Myocyte (in vitro differentiated cells): ENCODE data around the gene KRTAP1-1. TPM values are rescaled to one million over a fixed set of nuclear protein-coding genes. Genes with fewer than 3 reads are reported as not detected.

Experiments used
- DNase-seq: peaks from one replicate; pipeline ENCODE4 v3.0.0-alpha.2; 2012; ENCODE audit warnings: low read depth
- total RNA-seq: library from RNA; depleted of rRNA; stranded (reverse); fragments of >200 nt; gene quantifications from 2 replicates; pipeline ENCODE4 v1.2.3, GENCODE V29; 2014

Gene KRTAP1-1
- total RNA-seq, 1 donor from 2014 or later, result 0.21 TPM

DNA sequence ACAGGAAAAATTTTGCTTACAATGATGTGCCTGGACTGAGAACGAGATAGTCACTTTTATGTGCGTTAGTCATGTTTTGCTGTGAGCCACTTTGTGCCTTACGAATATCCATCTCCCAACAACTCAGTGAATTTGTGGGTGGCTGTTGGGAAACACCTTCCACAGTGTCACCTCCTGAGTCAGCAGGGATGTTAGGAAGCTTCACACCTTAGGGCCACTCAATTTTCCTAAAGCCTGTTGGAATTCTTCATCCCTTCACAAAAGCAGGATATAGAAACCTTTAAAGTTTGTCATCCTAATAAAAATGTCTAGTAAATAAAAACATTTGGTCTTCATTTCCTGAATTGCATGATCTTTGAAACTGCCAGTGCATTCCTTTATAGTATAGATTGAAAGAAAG, 28.1 kb downstream of the KRTAP1-1 start:
- DNase-seq, result no peak

DNA sequence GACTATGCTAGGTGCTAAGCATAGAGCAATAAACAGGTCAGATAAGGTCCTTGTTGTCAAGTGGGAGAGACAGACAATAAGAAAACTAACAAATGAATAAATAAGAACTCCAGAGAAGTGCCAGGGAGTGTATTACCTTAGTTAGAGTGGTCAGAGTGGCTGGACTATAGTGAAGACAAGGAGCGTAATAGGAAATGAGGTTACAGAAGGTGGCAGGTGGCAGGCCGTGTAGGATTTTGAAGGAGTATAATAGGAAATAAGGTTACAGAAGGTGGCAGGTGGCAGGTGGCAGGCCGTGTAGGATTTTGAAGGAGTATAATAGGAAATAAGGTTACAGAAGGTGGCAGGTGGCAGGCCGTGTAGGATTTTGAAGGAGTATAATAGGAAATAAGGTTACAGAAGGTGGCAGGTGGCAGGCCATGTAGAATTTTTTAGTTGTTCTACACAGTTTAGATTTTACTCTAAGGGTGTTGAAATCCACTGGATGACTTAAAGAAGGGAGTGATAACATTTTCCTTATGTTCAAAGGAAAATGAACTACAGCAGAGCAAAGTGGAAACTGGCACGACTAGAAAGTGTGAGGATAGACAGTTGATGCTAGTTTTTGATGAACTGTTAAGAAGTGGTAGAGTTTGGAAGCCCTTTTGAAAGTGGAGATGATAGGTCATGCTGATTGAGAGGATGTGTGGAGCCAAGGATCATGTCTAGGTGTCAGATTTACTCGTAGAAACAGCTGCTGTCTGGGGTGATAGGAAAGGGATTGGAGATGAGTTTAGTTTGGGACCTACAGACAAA, 28.7 kb downstream of the KRTAP1-1 start:
- no peak for DNase-seq

GRCh38 chr17:41010441-41010840, 30.8 kb downstream of the KRTAP1-1 start:
- DNase-seq, result no peak

- DNase-seq, result no peak
Measured at GRCh38 chr17:41009936-41010335, 31.3 kb downstream of the KRTAP1-1 start.

DNA sequence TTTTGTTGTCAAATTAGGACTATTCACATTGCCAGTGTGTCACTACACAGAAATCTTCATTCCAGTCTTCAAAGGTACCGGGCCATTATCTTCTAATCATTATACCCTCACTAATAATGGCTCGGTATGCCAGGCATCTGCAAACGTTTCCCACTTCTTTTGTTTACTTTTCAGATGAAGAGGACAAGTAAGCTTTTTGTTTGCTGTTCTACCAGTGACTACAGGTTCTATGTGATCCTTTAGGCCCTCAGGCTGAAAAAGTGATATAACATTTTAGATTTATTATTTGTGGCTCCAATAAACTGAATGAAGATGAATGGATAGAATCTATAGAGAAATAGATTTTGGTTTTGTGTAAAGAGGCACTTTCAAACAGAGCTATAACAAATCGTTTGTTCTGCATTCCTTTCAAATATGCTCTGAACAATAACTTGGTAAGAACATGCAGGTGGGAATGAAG, 31.9 kb downstream of the KRTAP1-1 start:
- no peak for DNase-seq

GRCh38 chr17:41008811-41009210, 32.4 kb downstream of the KRTAP1-1 start, which contains the start of gene KRTAP3-1:
TSS of gene KRTAP3-1 (minus strand) at chr17:41009128. CDS start at chr17:41009074, 54 bp downstream.
- DNase-seq, result no peak

- DNase-seq, result no peak
Measured at GRCh38 chr17:41004397-41004796, 36.9 kb downstream of the KRTAP1-1 start.

GRCh38 chr17:41003926-41004325, 37.3 kb downstream of the KRTAP1-1 start:
- DNase-seq, result no peak

- DNase-seq, result no peak
Measured at GRCh38 chr17:41002814-41003213, 38.4 kb downstream of the KRTAP1-1 start.

DNA sequence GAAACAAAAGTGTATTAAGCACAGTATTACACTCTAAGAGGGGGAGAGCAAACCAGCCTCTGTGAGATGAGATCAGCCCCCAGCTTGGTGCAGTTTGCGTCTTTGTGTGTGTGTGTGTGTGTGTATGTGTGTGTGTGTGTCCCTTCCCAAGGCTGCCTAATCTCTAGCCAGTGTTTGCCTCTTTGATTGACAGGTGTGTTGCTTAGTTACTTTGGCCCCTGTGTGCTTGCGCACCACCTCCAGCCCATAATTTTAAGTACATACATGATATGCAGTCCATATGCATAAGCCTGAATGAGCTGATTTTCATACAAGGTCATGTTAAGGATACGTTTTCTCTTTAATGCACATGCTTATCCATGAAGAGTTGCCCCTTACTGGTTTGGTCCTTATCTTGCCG, 39.5 kb downstream of the KRTAP1-1 start:
- no peak for DNase-seq

DNA sequence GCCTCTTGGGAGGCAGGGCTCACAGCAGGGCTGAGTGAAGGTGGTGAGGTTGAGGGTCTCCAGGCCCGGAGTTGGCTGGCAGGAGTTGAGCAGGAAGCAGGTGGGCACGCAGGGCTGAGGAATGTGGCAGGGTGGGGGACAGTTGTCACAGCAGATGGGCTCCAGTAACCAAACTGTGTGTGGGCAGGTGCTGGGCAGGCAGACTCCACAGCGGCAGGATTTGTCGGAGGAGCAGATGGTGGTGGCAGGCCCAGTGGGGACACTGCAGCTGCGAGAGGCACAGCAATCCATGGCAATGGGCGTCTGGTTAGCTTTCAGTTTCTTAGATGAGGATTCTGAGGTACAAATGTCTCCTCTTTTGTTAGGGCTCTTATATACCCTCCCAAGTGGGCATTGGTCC, 41.7 kb downstream of the KRTAP1-1 start, which contains the start of gene KRTAP3-2:
TSS of gene KRTAP3-2 (minus strand) at position 344 of the 400 bp plus-strand sequence. CDS start at position 291, 53 bp downstream.
- DNase-seq, result peak; percentile 14

GRCh38 chr17:40997361-40997760, 43.9 kb downstream of the KRTAP1-1 start:
- no peak for DNase-seq

GRCh38 chr17:40996829-40997228, 44.4 kb downstream of the KRTAP1-1 start:
- no peak for DNase-seq

DNA sequence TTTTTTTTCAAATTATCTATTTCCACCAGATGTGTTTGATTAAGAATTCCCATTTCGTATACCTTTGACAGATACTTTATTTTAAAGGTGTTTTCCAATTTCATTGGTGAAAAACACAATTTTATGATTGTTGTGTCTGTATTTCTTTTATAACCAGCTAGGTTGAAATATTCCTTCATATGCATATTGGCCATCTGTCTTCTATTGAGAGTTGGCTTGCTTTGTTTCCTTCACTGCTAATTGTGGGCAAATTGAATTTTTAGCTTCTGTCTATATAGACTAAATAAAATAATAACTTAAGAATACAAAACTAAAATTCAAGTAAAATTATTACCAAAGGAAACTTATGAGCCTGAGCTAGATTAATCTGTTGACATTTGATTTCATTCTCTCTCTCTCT, 46.1 kb downstream of the KRTAP1-1 start:
- no peak for DNase-seq

GRCh38 chr17:40993839-40994238, 47.4 kb downstream of the KRTAP1-1 start, which contains the start of gene KRTAP3-3:
TSS of gene KRTAP3-3 (minus strand) at chr17:40994164. CDS start at chr17:40994097, 67 bp downstream.
- peak; percentile 44 for DNase-seq

GRCh38 chr17:40993084-40993483, 48.2 kb downstream of the KRTAP1-1 start:
- DNase-seq, result no peak

DNA sequence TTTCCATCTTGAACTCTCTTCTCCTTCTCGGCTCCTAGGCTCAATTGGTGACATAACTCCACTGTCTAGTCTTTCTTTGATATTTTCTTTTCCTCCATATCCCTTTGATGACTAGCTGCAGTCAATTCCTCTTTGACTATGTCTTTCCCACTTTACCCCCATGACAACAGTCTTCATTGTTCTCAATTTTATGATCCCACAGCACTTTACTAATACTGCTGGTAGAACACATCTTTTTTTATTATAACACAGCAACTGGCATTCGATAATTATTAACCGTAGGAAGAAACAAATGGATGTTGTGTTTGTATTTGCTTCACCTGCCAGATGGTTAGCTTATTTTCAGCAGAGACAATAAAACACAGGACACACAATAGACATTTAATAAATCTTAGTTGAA, 48.6 kb downstream of the KRTAP1-1 start:
- DNase-seq, result no peak

Other genes starting within 250 kb of the KRTAP1-1 start
- gene KRT28, start 241.5 kb downstream of the KRTAP1-1 start, total RNA-seq, result not detected in 2 replicates
- 29.6 and 36.3 TPM in 2 replicates for gene KRT10, start 218.8 kb downstream of the KRTAP1-1 start, total RNA-seq
- not detected in 2 replicates for gene KRT12, start 174.2 kb downstream of the KRTAP1-1 start, total RNA-seq
- gene KRT20, start 156.2 kb downstream of the KRTAP1-1 start, total RNA-seq, result not detected in 2 replicates
- gene KRT23, start 103.8 kb downstream of the KRTAP1-1 start, total RNA-seq, result not detected in 2 replicates
- not detected in 2 replicates for gene KRT39, start 74.5 kb downstream of the KRTAP1-1 start, total RNA-seq
- not detected in 2 replicates for gene KRT40, start 57.1 kb downstream of the KRTAP1-1 start, total RNA-seq
- gene KRTAP3-3, start 47.3 kb downstream of the KRTAP1-1 start, total RNA-seq, result not detected in 2 replicates
- not detected in 2 replicates for gene KRTAP3-2, start 41.5 kb downstream of the KRTAP1-1 start, total RNA-seq
- gene KRTAP3-1, start 32.3 kb downstream of the KRTAP1-1 start, total RNA-seq, result not detected in 2 replicates
- gene KRTAP1-5, start 14.2 kb downstream of the KRTAP1-1 start, total RNA-seq, result 0.19 and 0.57 TPM in 2 replicates
- gene KRTAP1-4, start 11.3 kb downstream of the KRTAP1-1 start, total RNA-seq, result not detected in 2 replicates
- not detected in 2 replicates for gene KRTAP1-3, start 6.6 kb downstream of the KRTAP1-1 start, total RNA-seq
- gene KRTAP2-1, start 5.9 kb upstream of the KRTAP1-1 start, total RNA-seq, result not detected in 2 replicates
- gene KRTAP2-2, start 13.8 kb upstream of the KRTAP1-1 start, total RNA-seq, result not detected in 2 replicates
- gene KRTAP2-3, start 18.7 kb upstream of the KRTAP1-1 start, total RNA-seq, result 0.19 TPM in 1 of 2 replicates, not detected in the other
- gene KRTAP2-4, start 24.4 kb upstream of the KRTAP1-1 start, total RNA-seq, result not detected in 2 replicates
- gene KRTAP4-7, start 42.7 kb upstream of the KRTAP1-1 start, total RNA-seq, result not detected in 2 replicates
- gene KRTAP4-8, start 56.7 kb upstream of the KRTAP1-1 start, total RNA-seq, result not detected in 2 replicates
- not detected in 2 replicates for gene KRTAP4-16, start 60.8 kb upstream of the KRTAP1-1 start, total RNA-seq
- not detected in 2 replicates for gene KRTAP4-9, start 63.9 kb upstream of the KRTAP1-1 start, total RNA-seq
- not detected in 2 replicates for gene KRTAP4-11, start 76.9 kb upstream of the KRTAP1-1 start, total RNA-seq
- not detected in 2 replicates for gene KRTAP4-12, start 82.7 kb upstream of the KRTAP1-1 start, total RNA-seq
- gene KRTAP4-6, start 99.1 kb upstream of the KRTAP1-1 start, total RNA-seq, result not detected in 2 replicates
- gene KRTAP4-5, start 108.4 kb upstream of the KRTAP1-1 start, total RNA-seq, result not detected in 2 replicates
- not detected in 2 replicates for gene KRTAP4-4, start 119.3 kb upstream of the KRTAP1-1 start, total RNA-seq
- gene KRTAP4-3, start 126.8 kb upstream of the KRTAP1-1 start, total RNA-seq, result not detected in 2 replicates
- not detected in 2 replicates for gene KRTAP4-2, start 136.8 kb upstream of the KRTAP1-1 start, total RNA-seq
- not detected in 2 replicates for gene KRTAP4-1, start 143.5 kb upstream of the KRTAP1-1 start, total RNA-seq
- not detected in 2 replicates for gene KRTAP9-1, start 148.4 kb upstream of the KRTAP1-1 start, total RNA-seq
- gene KRTAP9-2, start 185.2 kb upstream of the KRTAP1-1 start, total RNA-seq, result not detected in 2 replicates
- gene KRTAP9-3, start 191.0 kb upstream of the KRTAP1-1 start, total RNA-seq, result not detected in 2 replicates
- not detected in 2 replicates for gene KRTAP9-8, start 196.5 kb upstream of the KRTAP1-1 start, total RNA-seq
- gene KRTAP9-4, start 208.2 kb upstream of the KRTAP1-1 start, total RNA-seq, result not detected in 2 replicates
- not detected in 2 replicates for gene KRTAP9-9, start 213.9 kb upstream of the KRTAP1-1 start, total RNA-seq
- not detected in 2 replicates for gene KRTAP9-6, start 223.9 kb upstream of the KRTAP1-1 start, total RNA-seq
- not detected in 2 replicates for gene KRTAP9-7, start 234.2 kb upstream of the KRTAP1-1 start, total RNA-seq